GM12878 (cell line): Measurements from ENCODE around the gene CCR7.

Experiments used
- CHD1 ChIP-seq: IDR thresholded peaks from 2 replicates; pipeline ENCODE4 v1.6.1; 2012; ENCODE audit warnings: low read depth, low read length, improper control_type of control experiment
- CREM ChIP-seq: IDR thresholded peaks from 2 replicates; pipeline ENCODE4 v1.6.1; 2014; ENCODE audit warnings: antibody characterized with exemption, low read depth
- CTCF ChIP-seq, 3 experiments: IDR thresholded peaks in 2 of 3; conservative IDR thresholded peaks in 1 of 3; 2 replicates each; pipeline ENCODE4 v1.5.1; 2011; ENCODE audit warnings: low read depth in 3 of 3, low read length in 3 of 3, mild to moderate bottlenecking in 3 of 3, control low read depth in 2 of 3, moderate library complexity in 2 of 3, inconsistent platforms in 1 of 3, mixed read lengths in 1 of 3; ENCODE audit not compliant: control insufficient read depth in 2 of 3, insufficient read depth in 1 of 3; ENCODE audit errors: extremely low read depth in 1 of 3
- EED ChIP-seq: sonication (generic); IDR thresholded peaks from 2 replicates; pipeline ENCODE4 v1.6.1; 2016; ENCODE audit warnings: antibody characterized with exemption, low read depth
- POLR2AphosphoS2 ChIP-seq: IDR thresholded peaks from 2 replicates; pipeline ENCODE4 v1.6.1; 2011; ENCODE audit warnings: low read depth, mild to moderate bottlenecking, low read length, improper control_type of control experiment, moderate library complexity
- TBL1XR1 ChIP-seq: IDR thresholded peaks from 2 replicates; pipeline ENCODE4 v1.6.1; 2012; ENCODE audit warnings: low read depth, low read length, improper control_type of control experiment

- no peak for TF ChIP-seq EED
- no peak for TF ChIP-seq CTCF (IDR thresholded peaks at IDR 0.05 in 2 of 3, conservative IDR thresholded peaks at IDR 0.05 in 1 of 3; ENCODE audit: control insufficient read depth in 2 of 3, extremely low read depth in 1 of 3, insufficient read depth in 1 of 3, low read depth in 3 of 3, low read length in 3 of 3)
- no peak for TF ChIP-seq CREM
- TF ChIP-seq POLR2AphosphoS2: no peak
- TF ChIP-seq TBL1XR1: no peak
- no peak for TF ChIP-seq CHD1
Measured at GRCh38 chr17:40604327-40605080, 39.2 kb upstream of the CCR7 start.
